ENCODE measurements around the gene CYP39A1.

- TF ChIP-seq SIN3A (IDR thresholded peaks at IDR 0.05; ENCODE audit: borderline replicate concordance, insufficient read depth, low read length) = no peak
- no peak for TF ChIP-seq POLR2AphosphoS5 (IDR thresholded peaks at IDR 0.05; ENCODE audit: low read depth, low read length)
- TF ChIP-seq TAF1 (IDR thresholded peaks at IDR 0.05; ENCODE audit: borderline replicate concordance, insufficient read depth, low read length) = no peak
Observed at GRCh38 chr6:46549155-46549554, 103.5 kb downstream of the CYP39A1 start.
